Activated CD4-positive, alpha-beta T cell treated with anti-CD3 and anti-CD28 coated beads for 36 hours (primary cell): ENCODE results near the gene MCOLN2. TPM values are rescaled to one million over a fixed set of nuclear protein-coding genes. Genes with fewer than 3 reads are reported as not detected.
"Not testable (repeated sequence)": the region's sequence is repeated elsewhere in the genome, so short reads cannot be mapped to it uniquely, and the experiment has no call there.

ENCODE experiments used
- ATAC-seq: fragments of 200-7000 bp; cut with Tn5 transposase; one replicate; pipeline ENCODE4 v1.10.0; 2021; ENCODE audit warnings: mild to moderate bottlenecking, moderate library complexity
- CTCF ChIA-PET: fragments of 350-600 bp; sonication (Branson Sonifier 250); formaldehyde crosslinking; loops from one replicate; lab custom pipeline; 2021; ENCODE audit warnings: antibody characterized with exemption; lab: Charles Lee
- POLR2A ChIA-PET: fragments of 350-600 bp; sonication (Branson Sonifier 250); formaldehyde crosslinking; loops from one replicate; lab custom pipeline; 2021; ENCODE audit warnings: antibody characterized with exemption, inconsistent platforms; lab: Charles Lee
- DNase-seq: peaks from one replicate; pipeline ENCODE4 v3.0.0-alpha.2; 2020
- H3K27ac Mint-ChIP-seq: one replicate; pipeline ENCODE4 v1.8.0; 2021; ENCODE audit warnings: mixed read lengths
- H3K27me3 Mint-ChIP-seq: one replicate; pipeline ENCODE4 v1.8.0; 2021; ENCODE audit warnings: mixed read lengths
- H3K36me3 Mint-ChIP-seq: one replicate; pipeline ENCODE4 v1.8.0; 2021; ENCODE audit warnings: low read depth, mixed read lengths
- H3K4me1 Mint-ChIP-seq: one replicate; pipeline ENCODE4 v1.8.0; 2021; ENCODE audit warnings: mixed read lengths
- H3K4me3 Mint-ChIP-seq: one replicate; pipeline ENCODE4 v1.8.0; 2021; ENCODE audit warnings: mild to moderate bottlenecking, moderate library complexity, mixed read lengths
- H3K9me3 Mint-ChIP-seq: one replicate; pipeline ENCODE4 v1.8.0; 2021; ENCODE audit warnings: low read depth, mixed read lengths
- intact Hi-C, 2 experiments: fragments of 100-400 bp; cut with DNase I in 1 of 2; cut with micrococcal nuclease in 1 of 2; formaldehyde crosslinking; loops; one replicate each; pipeline versions ENCODE4 v1.14.2 to v1.15.1; 2022 to 2024; cut with DNase I, micrococcal nuclease
- total RNA-seq, 2 experiments: library from RNA; stranded (reverse); gene quantifications; one replicate each; pipeline ENCODE4 v1.2.3, GENCODE V29; 2021

MCOLN2 gene
- total RNA-seq, 2 experiments from 2014 or later = 32.9 to 43.5 TPM

DNA sequence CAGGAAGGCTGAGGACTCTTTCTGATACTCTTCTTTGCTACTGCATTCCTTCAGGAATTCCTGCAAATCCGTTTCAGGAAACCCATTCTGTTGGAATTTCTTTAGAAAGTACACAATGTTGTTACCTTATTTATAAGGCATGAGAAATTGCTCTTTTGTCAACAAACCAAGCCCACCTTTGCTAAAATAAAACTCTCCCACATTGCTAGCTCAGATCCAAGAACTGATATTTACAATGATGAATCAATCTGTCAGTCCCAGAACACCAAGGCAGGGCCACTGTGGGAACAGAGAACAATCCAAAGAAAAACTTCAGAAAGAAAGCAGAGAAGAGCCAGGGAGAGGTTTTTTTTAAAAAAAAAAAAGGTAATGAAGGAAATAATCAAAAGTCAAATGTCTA is 67.3 kb downstream of the MCOLN2 start:
- DNase-seq (no peak), ATAC-seq (no peak)
- intact Hi-C loops = no loop called here
- Mint-ChIP-seq H3K4me3 (no peak overlapping the region), H3K9me3 (no peaks in the 10 kb centered on the region), H3K27me3 (no peaks in the 10 kb centered on the region), H3K36me3 (peaks cover 16% of the 10 kb centered on the region), H3K4me1 (peaks cover 17% of the 10 kb centered on the region), H3K27ac (no peak overlapping the region)
- ChIA-PET POLR2A (no interaction called here), CTCF (interaction anchor here (1.0 to 1.1 kb wide), 3 partner anchors 8 to 176 kb away, joined by 3 read pairs; no protein-coding TSS in a partner anchor)

DNA sequence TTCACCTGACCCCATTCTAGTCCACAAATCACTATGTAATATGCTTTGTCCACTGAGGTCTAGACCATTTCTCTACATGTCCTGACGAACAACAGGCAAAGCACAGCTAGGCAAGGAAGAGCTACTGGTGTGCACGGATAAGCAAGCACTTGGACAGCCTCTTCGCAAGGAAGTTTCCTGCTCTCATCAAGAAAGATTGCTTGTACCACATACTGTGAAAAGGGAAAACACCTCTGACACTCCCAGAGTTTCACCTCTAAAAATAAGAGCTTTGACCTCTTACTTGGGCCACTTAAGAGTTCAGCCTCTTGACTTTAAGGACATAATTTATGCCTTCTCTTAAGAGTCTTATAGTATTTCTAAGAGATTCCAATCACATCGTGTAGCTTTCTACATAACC is 67.9 kb downstream of the MCOLN2 start:
- Mint-ChIP-seq H3K36me3 (peaks cover 16% of the 10 kb centered on the region), H3K27me3 (no peaks in the 10 kb centered on the region), H3K4me1 (peaks cover 17% of the 10 kb centered on the region), H3K4me3 (no peak overlapping the region), H3K27ac (no peak overlapping the region), H3K9me3 (no peaks in the 10 kb centered on the region)
- no peak for ATAC-seq
- intact Hi-C loops = no loop called here
- POLR2A ChIA-PET = no interaction called here
- DNase-seq = no peak
- CTCF ChIA-PET = interaction anchor here (0.5 to 1.1 kb wide), 5 partner anchors 9 to 176 kb away, joined by 3 to 4 read pairs (median 3); no protein-coding TSS in a partner anchor

DNA sequence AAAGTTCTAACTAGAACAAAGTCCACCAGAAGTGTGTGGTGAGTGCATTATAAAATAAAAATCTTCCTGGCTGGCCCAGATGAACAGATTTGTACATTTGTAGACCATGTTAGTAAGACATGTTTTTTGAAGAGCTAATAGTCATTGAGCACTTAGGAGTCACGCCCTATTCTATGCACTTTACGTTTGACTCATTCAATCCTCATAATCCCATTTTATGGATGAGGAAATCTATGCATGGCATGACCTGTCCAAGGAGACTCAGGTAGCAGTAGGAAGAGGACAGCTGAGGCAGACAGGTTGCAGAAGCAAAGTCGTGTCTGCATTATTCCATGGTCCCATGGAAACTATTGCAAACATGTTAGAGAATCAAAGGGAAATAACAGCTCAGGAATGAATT is 73.6 kb downstream of the MCOLN2 start:
- intact Hi-C loops = no loop called here
- H3K4me1 Mint-ChIP-seq = no peaks in the 10 kb centered on the region
- no peak for DNase-seq
- ATAC-seq = no peak
- CTCF ChIA-PET = interaction anchor here (0.5 to 1.6 kb wide), 7 partner anchors 9 to 749 kb away, joined by 3 to 6 read pairs (median 3); no protein-coding TSS in a partner anchor
- H3K9me3 Mint-ChIP-seq = no peaks in the 10 kb centered on the region
- H3K27ac Mint-ChIP-seq = peak overlapping the region; percentile 29
- H3K36me3 Mint-ChIP-seq = peaks cover 9% of the 10 kb centered on the region
- peaks cover 4% of the 10 kb centered on the region for H3K27me3 Mint-ChIP-seq
- POLR2A ChIA-PET = interaction anchor here (0.5 kb wide), 1 partner anchor 97 kb away, joined by 3 read pairs; no protein-coding TSS in a partner anchor
- H3K4me3 Mint-ChIP-seq = no peak overlapping the region

DNA sequence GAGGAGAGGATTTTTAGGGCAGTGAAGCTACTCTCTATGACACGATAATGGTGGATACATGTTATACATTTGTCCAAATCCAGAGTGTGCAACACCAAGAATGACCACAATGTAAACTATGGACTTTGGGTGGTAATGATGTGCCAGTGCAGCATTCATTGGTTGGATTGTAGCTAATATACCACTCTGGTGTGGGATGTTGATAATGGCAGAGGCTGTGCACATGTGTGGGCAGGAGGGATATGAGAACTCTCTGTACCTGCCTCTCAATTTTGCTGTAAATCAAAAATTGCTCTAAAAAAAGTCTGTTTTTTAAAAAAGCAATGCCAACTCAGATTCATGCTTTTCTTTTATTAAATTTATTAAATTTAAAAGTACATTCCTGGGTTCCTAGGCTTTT is 76.8 kb downstream of the MCOLN2 start:
- intact Hi-C loops = no loop called here
- Mint-ChIP-seq H3K27ac (no peak overlapping the region), H3K4me3 (no peak overlapping the region), H3K27me3 (peaks cover 4% of the 10 kb centered on the region), H3K4me1 (no peaks in the 10 kb centered on the region), H3K36me3 (no peaks in the 10 kb centered on the region), H3K9me3 (no peaks in the 10 kb centered on the region)
- ChIA-PET CTCF (interaction anchor here (2.2 kb wide), 1 partner anchor 15 kb away, joined by 8 read pairs; no protein-coding TSS in a partner anchor), POLR2A (no interaction called here)
- no peak for ATAC-seq
- DNase-seq = no peak

DNA sequence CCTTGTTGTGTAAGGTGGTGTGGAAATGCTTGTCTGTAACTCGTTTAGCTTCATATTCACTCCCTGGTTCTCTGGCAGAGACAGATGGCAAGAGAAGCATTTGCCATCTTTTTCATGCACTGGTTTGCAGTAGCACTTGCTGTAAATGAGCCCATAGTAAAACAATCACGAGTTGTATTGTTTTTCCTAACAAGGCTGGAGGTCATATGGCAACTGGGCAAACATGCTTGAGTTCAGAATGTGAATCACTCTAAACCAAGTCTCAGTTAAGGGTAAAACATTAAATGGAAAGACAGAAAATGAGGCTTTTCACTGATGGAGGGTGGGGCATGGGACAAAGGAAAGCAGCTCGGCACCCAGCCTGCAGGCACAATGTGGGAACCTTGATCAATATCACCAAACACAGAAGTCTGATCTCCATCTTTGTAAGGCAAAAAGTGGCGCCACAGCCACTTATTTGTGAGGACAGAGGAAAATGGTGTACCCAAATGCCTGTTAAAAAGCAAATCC is 77.4 kb downstream of the MCOLN2 start:
- POLR2A ChIA-PET = interaction anchor here (0.7 kb wide), 1 partner anchor 1975 kb away, joined by 3 read pairs; no protein-coding TSS in a partner anchor
- no peaks in the 10 kb centered on the region for H3K36me3 Mint-ChIP-seq
- intact Hi-C loops = no loop called here

DNA sequence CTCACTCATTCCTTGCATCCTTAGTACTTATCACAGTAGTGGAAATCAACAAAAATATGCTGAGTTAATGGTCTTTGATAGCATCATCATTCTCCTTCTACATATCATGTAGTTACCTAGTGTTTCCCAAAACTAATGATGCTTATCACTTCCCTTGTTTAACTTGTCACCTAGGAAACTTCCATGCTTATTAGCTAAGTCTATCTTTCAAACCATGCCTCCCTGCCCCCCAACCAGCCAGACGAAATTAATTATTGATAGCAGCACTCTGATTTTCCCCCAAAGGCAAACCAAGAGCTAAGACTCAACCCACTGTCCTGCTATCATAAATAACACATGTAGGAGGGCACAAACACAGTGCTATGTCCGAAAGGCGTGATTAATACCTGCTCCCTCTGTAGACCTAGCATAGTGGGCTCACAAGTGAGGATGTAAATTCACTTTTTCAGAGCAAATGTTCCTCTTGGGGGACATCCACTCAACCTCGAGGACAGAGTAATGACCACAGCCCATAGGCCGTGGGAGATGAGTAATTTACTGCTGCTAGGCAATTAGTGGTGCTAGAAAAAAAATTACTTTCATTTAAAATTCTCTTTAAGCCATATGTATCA is 78.1 kb downstream of the MCOLN2 start:
- ChIA-PET CTCF (interaction anchor here (1.0 to 2.2 kb wide), 3 partner anchors 16 to 271 kb away, joined by 3 to 8 read pairs (median 3); no protein-coding TSS in a partner anchor), POLR2A (no interaction called here)
- peaks cover 4% of the 10 kb centered on the region for H3K27me3 Mint-ChIP-seq
- H3K9me3 Mint-ChIP-seq = no peaks in the 10 kb centered on the region
- intact Hi-C loops = no loop called here
- H3K27ac Mint-ChIP-seq = no peak overlapping the region
- no peaks in the 10 kb centered on the region for H3K4me1 Mint-ChIP-seq
- DNase-seq (no peak), ATAC-seq (no peak)
- H3K4me3 Mint-ChIP-seq = no peak overlapping the region
- H3K36me3 Mint-ChIP-seq = no peaks in the 10 kb centered on the region

More for the DNA sequence above, 77.4 kb downstream of the MCOLN2 start:
- H3K27me3 Mint-ChIP-seq = peaks cover 4% of the 10 kb centered on the region
- no peak overlapping the region for H3K27ac Mint-ChIP-seq
- ATAC-seq = no peak
- CTCF ChIA-PET = interaction anchor here (2.2 kb wide), 1 partner anchor 15 kb away, joined by 8 read pairs; no protein-coding TSS in a partner anchor
- H3K4me1 Mint-ChIP-seq = no peaks in the 10 kb centered on the region
- no peaks in the 10 kb centered on the region for H3K9me3 Mint-ChIP-seq
- no peak for DNase-seq
- no peak overlapping the region for H3K4me3 Mint-ChIP-seq

DNA sequence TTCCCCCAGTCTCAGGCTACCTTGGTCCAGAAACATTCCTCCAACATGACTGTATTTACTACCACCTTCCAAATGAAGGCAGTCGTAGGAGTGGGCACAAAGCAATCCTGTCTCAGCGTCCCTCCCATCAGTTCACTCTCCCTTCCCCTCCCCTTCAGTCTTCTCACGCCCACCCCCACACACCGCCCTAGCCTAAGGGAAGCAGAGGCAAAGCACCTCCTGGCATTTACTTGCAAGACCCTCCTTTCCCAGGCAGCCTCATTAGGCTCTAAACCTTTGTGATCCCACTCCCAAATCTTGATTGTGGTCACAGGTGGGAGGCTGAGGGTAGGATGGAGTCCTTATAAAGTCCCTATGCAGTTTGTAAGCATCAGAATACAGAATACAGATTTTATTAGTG is 80.0 kb downstream of the MCOLN2 start:
- no peak overlapping the region for H3K4me3 Mint-ChIP-seq
- CTCF ChIA-PET = no interaction called here
- DNase-seq (no peak), ATAC-seq (no peak)
- H3K27ac Mint-ChIP-seq = no peak overlapping the region
- H3K27me3 Mint-ChIP-seq = peaks cover 4% of the 10 kb centered on the region
- H3K9me3 Mint-ChIP-seq = no peaks in the 10 kb centered on the region
- no peaks in the 10 kb centered on the region for H3K4me1 Mint-ChIP-seq
- no peaks in the 10 kb centered on the region for H3K36me3 Mint-ChIP-seq
- intact Hi-C loops = no loop called here
- POLR2A ChIA-PET = no interaction called here

DNA sequence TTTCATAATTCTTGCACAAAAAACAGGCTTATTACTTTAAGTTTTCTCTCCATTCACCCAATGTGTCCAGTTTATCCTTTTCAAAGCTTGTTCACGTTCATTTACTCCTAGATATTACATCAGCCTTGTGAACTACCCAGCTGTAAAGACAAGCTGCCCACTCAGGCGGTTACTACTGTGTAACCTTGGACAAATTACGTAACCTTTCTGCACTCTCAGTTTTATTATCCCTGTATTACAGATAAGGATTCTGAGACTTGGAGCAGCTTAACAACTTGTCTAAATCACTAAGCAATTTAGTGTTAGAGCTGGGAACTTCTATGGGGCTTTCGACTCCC is 83.4 kb downstream of the MCOLN2 start:
- H3K4me3 Mint-ChIP-seq = no peak overlapping the region
- DNase-seq (no peak), ATAC-seq (no peak)
- no peaks in the 10 kb centered on the region for H3K36me3 Mint-ChIP-seq
- no peak overlapping the region for H3K27ac Mint-ChIP-seq
- no peaks in the 10 kb centered on the region for H3K4me1 Mint-ChIP-seq
- ChIA-PET CTCF (interaction anchor here (0.6 to 1.1 kb wide), 4 partner anchors 9 to 160 kb away, joined by 3 to 5 read pairs (median 3); no protein-coding TSS in a partner anchor), POLR2A (no interaction called here)
- H3K27me3 Mint-ChIP-seq = peaks cover 2% of the 10 kb centered on the region
- intact Hi-C loops = no loop called here
- no peaks in the 10 kb centered on the region for H3K9me3 Mint-ChIP-seq

DNA sequence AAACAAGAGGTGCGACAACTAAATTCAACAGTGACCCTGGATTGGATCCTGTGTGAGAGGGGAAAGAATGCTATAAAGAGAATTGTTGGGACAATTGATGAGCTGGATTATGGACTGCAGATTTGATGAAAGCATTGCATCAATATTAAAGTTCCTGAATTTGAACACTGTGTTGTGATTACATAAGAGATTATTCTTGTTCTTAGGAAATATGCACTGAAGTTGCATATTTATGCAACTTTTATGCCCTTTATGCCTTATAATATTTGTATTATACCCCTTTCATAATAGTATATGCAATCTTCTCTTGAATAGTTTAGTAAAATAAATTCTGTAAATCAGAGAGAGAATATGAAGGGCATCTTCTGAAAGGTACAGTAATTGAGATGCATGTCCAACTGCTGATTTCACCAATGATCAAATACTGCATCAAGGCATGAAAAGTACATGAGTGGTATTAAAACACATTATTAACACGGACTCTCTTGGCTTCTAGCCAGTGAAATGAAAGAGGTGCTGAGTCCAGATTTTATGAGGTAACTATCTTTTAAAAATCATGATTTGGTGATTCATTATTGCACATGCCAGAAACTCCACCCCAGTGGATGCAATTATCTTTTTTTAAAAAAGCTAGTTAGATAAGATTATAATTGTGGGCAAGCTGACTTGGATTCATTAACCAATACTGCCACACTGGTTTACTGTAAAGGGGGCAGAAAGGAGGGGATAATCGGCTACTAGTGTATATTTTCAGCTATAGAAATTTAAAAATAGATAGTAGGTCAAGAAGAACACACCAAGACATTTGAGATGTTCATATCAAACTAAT is 84.0 kb downstream of the MCOLN2 start:
- no peak overlapping the region for H3K27ac Mint-ChIP-seq
- H3K4me1 Mint-ChIP-seq = no peaks in the 10 kb centered on the region
- CTCF ChIA-PET = interaction anchor here (0.6 to 1.1 kb wide), 2 partner anchors 93 to 159 kb away, joined by 3 to 5 read pairs; no protein-coding TSS in a partner anchor
- DNase-seq = no peak
- no peaks in the 10 kb centered on the region for H3K9me3 Mint-ChIP-seq
- H3K36me3 Mint-ChIP-seq = no peaks in the 10 kb centered on the region
- H3K4me3 Mint-ChIP-seq = no peak overlapping the region
- intact Hi-C loops = no loop called here
- POLR2A ChIA-PET = no interaction called here
- H3K27me3 Mint-ChIP-seq = no peaks in the 10 kb centered on the region
- no peak for ATAC-seq

DNA sequence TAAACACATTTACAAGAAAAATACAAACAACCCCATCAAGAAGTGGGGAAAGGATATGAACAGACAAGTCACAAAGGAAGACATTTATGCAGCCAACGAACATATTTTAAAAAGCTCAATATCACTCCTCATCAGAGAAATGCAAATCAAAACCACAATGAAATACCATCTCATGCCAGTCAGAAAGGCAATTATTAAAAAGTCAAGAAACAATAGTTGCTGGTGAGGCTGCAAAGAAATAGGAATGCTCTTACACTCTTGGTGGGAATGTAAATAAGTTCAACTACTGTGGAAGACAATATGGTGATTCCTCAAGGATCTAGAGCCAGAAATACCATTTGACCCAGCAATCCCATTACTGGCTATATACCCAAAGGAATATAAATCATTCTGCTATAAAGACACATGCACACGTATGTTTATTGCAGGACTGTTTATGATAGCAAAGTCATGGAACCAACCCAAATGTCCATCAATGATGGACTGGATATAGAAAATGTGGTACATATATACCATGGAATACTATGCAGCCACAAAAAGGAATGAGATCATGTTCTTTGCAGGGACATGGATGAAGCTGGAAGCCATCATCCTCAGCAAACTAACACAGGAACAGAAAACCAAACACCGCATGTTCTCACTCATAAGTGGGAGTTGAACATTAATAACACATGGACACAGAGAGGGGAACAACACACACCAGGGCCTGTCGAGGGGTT is 88.0 kb downstream of the MCOLN2 start:
- H3K4me3 Mint-ChIP-seq, POLR2A ChIA-PET, CTCF ChIA-PET, H3K9me3 Mint-ChIP-seq, H3K27me3 Mint-ChIP-seq, ATAC-seq, H3K4me1 Mint-ChIP-seq, H3K36me3 Mint-ChIP-seq, H3K27ac Mint-ChIP-seq, DNase-seq, intact Hi-C loops: not testable (repeated sequence)
